Vagina (tissue), 2 donors: Measurements from ENCODE around the gene FOXP2.

Experiments
- POLR2A ChIP-seq, 2 donors: fragments of 450-650 bp; IDR thresholded peaks; one replicate each; pipeline ENCODE4 v1.6.1; 2017; ENCODE audit warnings: antibody characterized with exemption in 2 of 2, mild to moderate bottlenecking in 2 of 2, moderate library complexity in 2 of 2
- POLR2AphosphoS5 ChIP-seq, 2 donors: sonication (generic); formaldehyde crosslinking; IDR thresholded peaks; one replicate each; pipeline ENCODE4 v1.9.0; 2017; ENCODE audit warnings: antibody characterized with exemption in 2 of 2, mild to moderate bottlenecking in 2 of 2, low read depth in 1 of 2; ENCODE audit not compliant: insufficient read depth in 1 of 2
- TF ChIP-seq, protein P1 (sequence below), 3 experiments: fragments of 450-650 bp in 2 of 3; fragments of 200-600 bp in 1 of 3; sonication (generic) in 1 of 3; IDR thresholded peaks; one replicate each; pipeline ENCODE4 v1.5.1; 2017 to 2019; ENCODE audit warnings: antibody characterized with exemption in 3 of 3, mild to moderate bottlenecking in 2 of 3, moderate library complexity in 2 of 3

DNA sequence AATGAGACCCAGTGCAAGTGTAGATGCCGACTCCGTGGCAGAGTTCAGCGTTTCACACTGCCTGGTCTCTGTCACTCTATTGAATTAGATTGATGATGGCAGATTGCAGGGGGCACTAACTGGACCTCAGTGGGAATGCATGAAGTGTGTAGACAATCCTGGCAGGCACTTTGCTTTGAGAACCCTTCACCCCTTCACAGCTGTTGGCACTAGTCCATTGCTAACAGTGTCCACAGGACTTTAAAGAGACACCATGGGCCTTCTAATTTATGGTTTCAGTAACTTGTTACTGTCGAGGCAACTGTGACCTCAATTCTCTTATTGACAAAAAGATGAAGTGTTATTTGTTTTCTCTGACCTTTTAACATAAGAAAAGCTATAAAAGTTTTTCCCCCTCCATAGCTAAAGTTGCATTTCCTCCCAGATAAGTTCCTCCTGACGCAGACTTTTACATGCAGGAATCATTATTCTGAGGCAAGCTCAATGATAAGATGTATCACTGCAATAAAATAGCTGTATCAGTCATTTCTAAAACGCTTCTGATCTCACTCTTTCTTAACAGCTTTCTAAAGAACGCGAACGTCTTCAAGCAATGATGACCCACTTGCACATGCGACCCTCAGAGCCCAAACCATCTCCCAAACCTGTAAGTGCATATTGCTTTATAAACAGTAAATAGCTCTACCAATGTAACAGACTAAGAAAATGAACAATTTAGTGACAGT lies 238.9 kb downstream of the FOXP2 start:
- TF ChIP-seq POLR2AphosphoS5 (IDR thresholded peaks at IDR 0.05; ENCODE audit: insufficient read depth in 1 of 2, low read depth in 1 of 2), result no peak
- TF ChIP-seq, protein P1, sequence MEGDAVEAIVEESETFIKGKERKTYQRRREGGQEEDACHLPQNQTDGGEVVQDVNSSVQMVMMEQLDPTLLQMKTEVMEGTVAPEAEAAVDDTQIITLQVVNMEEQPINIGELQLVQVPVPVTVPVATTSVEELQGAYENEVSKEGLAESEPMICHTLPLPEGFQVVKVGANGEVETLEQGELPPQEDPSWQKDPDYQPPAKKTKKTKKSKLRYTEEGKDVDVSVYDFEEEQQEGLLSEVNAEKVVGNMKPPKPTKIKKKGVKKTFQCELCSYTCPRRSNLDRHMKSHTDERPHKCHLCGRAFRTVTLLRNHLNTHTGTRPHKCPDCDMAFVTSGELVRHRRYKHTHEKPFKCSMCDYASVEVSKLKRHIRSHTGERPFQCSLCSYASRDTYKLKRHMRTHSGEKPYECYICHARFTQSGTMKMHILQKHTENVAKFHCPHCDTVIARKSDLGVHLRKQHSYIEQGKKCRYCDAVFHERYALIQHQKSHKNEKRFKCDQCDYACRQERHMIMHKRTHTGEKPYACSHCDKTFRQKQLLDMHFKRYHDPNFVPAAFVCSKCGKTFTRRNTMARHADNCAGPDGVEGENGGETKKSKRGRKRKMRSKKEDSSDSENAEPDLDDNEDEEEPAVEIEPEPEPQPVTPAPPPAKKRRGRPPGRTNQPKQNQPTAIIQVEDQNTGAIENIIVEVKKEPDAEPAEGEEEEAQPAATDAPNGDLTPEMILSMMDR (IDR thresholded peaks at IDR 0.05), result no peak
- no peak for TF ChIP-seq POLR2A (IDR thresholded peaks at IDR 0.05)
